Panc1 (cell line): ENCODE results near the gene MPZL3. TPM values are rescaled to one million over a fixed set of nuclear protein-coding genes. Genes with fewer than 3 reads are reported as not detected.

Source experiments
- ATAC-seq: fragments of 200-7000 bp; cut with Tn5 transposase; 2 replicates; pipeline ENCODE4 v1.9.1; 2020; ENCODE audit warnings: mild to moderate bottlenecking, moderate library complexity
- Bru-seq: library from RNA; stranded (reverse); fragments of 400-500 nt; gene quantifications from one replicate; lab custom pipeline; 2021; lab: Mats Ljungman, UMichigan
- BruChase-seq, 2 experiments: library from RNA; stranded (reverse); fragments of 400-500 nt; gene quantifications; one replicate each; lab custom pipeline; 2021; lab: Mats Ljungman, UMichigan
- BruUV-seq: library from RNA; stranded (reverse); fragments of 400-500 nt; replicated peaks from 2 replicates; lab custom pipeline; 2021; lab: Mats Ljungman, UMichigan
- CTCF ChIA-PET: fragments of 300-600 bp; sonication (Branson Sonifier 250); formaldehyde crosslinking; loops from one replicate; lab custom pipeline; 2022; ENCODE audit warnings: antibody characterized with exemption; lab: Charles Lee
- POLR2A ChIA-PET: fragments of 300-600 bp; sonication (Branson Sonifier 250); formaldehyde crosslinking; loops from one replicate; lab custom pipeline; 2022; ENCODE audit warnings: antibody characterized with exemption; lab: Charles Lee
- DNase-seq: peaks from one replicate; pipeline ENCODE4 v3.0.0-alpha.2; 2010; ENCODE audit warnings: low read depth, low spot score
- H3K27ac ChIP-seq: 2 replicates; pipeline ENCODE4 v1.5.1; 2011; ENCODE audit warnings: mild to moderate bottlenecking, low read length, inconsistent platforms
- H3K27me3 ChIP-seq: fragments of 200-500 bp; sonication (Bioruptor generic); 2 replicates; pipeline ENCODE4 v1.6.0; 2014; ENCODE audit warnings: low read length, inconsistent platforms; ENCODE audit not compliant: control insufficient read depth, insufficient read depth
- H3K36me3 ChIP-seq: fragments of 200-500 bp; sonication (Bioruptor generic); 2 replicates; pipeline ENCODE4 v1.5.1; 2014; ENCODE audit warnings: inconsistent platforms, mild to moderate bottlenecking, low read length, moderate library complexity; ENCODE audit not compliant: control insufficient read depth, insufficient read depth
- H3K4me1 ChIP-seq: 2 replicates; pipeline ENCODE4 v1.5.1; 2011; ENCODE audit warnings: inconsistent platforms, mild to moderate bottlenecking, low read length, moderate library complexity; ENCODE audit not compliant: control insufficient read depth, insufficient read depth
- H3K4me3 ChIP-seq, 2 experiments: 2 replicates each; pipeline ENCODE4 v1.5.1; 2011 to 2012; ENCODE audit warnings: low read depth in 2 of 2, low read length in 2 of 2, mild to moderate bottlenecking in 2 of 2, inconsistent platforms in 1 of 2, moderate library complexity in 1 of 2
- H3K9me3 ChIP-seq: fragments of 200-500 bp; sonication (Bioruptor generic); 2 replicates; pipeline ENCODE4 v1.5.1; 2014; ENCODE audit warnings: low read depth, mild to moderate bottlenecking, inconsistent platforms, low read length, moderate library complexity; ENCODE audit not compliant: control insufficient read depth, insufficient read depth
- POLR2AphosphoS5 ChIP-seq: IDR thresholded peaks from 2 replicates; pipeline ENCODE4 v1.6.1; 2012; ENCODE audit warnings: mild to moderate bottlenecking, low read depth, low read length, moderate library complexity
- SIN3A ChIP-seq: IDR thresholded peaks from 2 replicates; pipeline ENCODE4 v1.6.1; 2012; ENCODE audit warnings: low read depth, mild to moderate bottlenecking, low read length, moderate library complexity, borderline replicate concordance; ENCODE audit not compliant: insufficient read depth
- TCF7L2 ChIP-seq: IDR thresholded peaks from 2 replicates; pipeline ENCODE4 v1.6.1; 2011; ENCODE audit warnings: mild to moderate bottlenecking, low read depth, low read length, inconsistent platforms
- in situ Hi-C: cut with HindIII; loops from 2 replicates; pipeline ENCODE4 v1.10.0; 2016; ENCODE audit warnings: low sequenced_read_pairs, low pct_unique_long_range_greater_than_20kb
- intact Hi-C: fragments of 100-400 bp; cut with micrococcal nuclease; formaldehyde crosslinking; loops from one replicate; pipeline ENCODE4 v1.10.0; 2022; ENCODE audit not compliant: unreplicated experiment
- long read RNA-seq: library from polyadenylated mRNA; unstranded; transcript quantifications from one replicate; pipeline ENCODE4 v2.0.0, GENCODE V29; 2021; ENCODE audit not compliant: unreplicated experiment
- polyA plus RNA-seq: library from polyadenylated mRNA; unstranded; fragments of >200 nt; gene quantifications from one replicate; pipeline ENCODE4 v1.2.1, GENCODE V29; 2012; ENCODE audit warnings: missing spikeins; ENCODE audit not compliant: insufficient read length
- total RNA-seq: library from RNA; stranded (reverse); gene quantifications from one replicate; pipeline ENCODE4 v1.2.1, GENCODE V29; 2021; ENCODE audit not compliant: unreplicated experiment
- TF ChIP-seq, protein P1 (sequence below): fragments of 450-650 bp; IDR thresholded peaks from 2 replicates; pipeline ENCODE4 v1.5.1; 2017; ENCODE audit warnings: mild to moderate bottlenecking
- TF ChIP-seq, protein P2 (sequence below), 2 experiments: IDR thresholded peaks; 2 replicates each; pipeline ENCODE4 v1.6.1; 2011 to 2012; ENCODE audit warnings: low read depth in 2 of 2, control low read depth in 1 of 2, low read length in 1 of 2, mild to moderate bottlenecking in 1 of 2, moderate library complexity in 1 of 2; ENCODE audit not compliant: insufficient read depth in 1 of 2

MPZL3 gene, protein sequence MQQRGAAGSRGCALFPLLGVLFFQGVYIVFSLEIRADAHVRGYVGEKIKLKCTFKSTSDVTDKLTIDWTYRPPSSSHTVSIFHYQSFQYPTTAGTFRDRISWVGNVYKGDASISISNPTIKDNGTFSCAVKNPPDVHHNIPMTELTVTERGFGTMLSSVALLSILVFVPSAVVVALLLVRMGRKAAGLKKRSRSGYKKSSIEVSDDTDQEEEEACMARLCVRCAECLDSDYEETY
- 1.0 TPM for total RNA-seq
- 0.38 TPM for polyA plus RNA-seq
- percentile 43 among the genes with signal in this experiment for Bru-seq, nascent RNA
- BruChase-seq, experiment 1, labeled RNA remaining after a 2-hour chase = percentile 42 among the genes with signal in this experiment
- percentile 45 among the genes with signal in this experiment for BruChase-seq, experiment 2, labeled RNA remaining after a 6-hour chase
- long read RNA-seq, partial matches to known transcripts = 0 of 3 reads
- long read RNA-seq, other reads (novel, unspliced or antisense) = 0 of 3 reads

DNA sequence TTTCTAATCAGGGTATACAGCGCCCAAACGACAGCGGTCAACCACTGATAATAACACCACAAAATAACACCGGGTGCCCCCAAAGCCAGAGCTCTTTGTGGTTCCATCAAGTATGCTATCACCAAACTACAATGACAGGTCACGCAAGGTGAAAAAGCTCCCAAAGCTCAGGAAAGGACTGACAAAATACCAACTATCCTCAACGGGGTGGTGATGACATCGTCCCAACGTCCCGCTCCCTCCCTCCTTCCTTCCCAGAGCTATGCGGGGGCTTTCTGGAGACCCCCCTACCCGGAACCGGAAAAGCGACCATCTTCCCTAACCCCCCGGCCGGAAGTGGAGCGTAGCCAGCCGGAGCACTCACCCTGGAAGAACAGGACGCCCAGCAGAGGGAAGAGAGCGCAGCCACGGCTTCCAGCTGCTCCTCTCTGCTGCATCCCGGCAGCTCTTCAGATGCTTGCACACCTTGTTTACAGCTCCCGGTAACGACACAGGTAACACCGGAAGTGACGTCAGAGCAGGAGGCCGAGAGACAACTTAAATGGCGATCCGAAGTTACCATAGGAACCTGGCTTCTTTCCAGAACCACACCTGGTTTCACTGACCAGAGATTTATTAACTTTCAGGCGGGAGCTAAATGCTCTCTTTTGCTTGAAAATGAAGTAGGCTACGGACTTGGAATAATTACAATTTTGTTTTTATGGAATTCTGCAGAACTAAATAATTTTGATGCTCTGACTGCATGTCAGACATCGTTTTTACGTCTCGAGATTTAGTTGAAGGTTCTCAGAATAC lies at the start of gene MPZL3:
Gene MPZL3, minus strand, starts transcription at position 508 of the 795 bp plus-strand sequence. Its CDS starts 71 bp downstream, at position 437.
- BruUV-seq = TSS peak; percentile 85
- CTCF ChIA-PET = no interaction called here
- H3K9me3 ChIP-seq = peaks cover 11% of the 10 kb centered on the region; the same call in 1 of the 2 replicates
- TF ChIP-seq, protein P1, sequence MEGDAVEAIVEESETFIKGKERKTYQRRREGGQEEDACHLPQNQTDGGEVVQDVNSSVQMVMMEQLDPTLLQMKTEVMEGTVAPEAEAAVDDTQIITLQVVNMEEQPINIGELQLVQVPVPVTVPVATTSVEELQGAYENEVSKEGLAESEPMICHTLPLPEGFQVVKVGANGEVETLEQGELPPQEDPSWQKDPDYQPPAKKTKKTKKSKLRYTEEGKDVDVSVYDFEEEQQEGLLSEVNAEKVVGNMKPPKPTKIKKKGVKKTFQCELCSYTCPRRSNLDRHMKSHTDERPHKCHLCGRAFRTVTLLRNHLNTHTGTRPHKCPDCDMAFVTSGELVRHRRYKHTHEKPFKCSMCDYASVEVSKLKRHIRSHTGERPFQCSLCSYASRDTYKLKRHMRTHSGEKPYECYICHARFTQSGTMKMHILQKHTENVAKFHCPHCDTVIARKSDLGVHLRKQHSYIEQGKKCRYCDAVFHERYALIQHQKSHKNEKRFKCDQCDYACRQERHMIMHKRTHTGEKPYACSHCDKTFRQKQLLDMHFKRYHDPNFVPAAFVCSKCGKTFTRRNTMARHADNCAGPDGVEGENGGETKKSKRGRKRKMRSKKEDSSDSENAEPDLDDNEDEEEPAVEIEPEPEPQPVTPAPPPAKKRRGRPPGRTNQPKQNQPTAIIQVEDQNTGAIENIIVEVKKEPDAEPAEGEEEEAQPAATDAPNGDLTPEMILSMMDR = no peak
- TF ChIP-seq POLR2AphosphoS5 (0 out of 2 replicates have a peak, but pooled peaks have one; percentile 25), TCF7L2 (peak; percentile 48; the same call in 1 of the 2 replicates), SIN3A (no peak)
- TF ChIP-seq, protein P2, sequence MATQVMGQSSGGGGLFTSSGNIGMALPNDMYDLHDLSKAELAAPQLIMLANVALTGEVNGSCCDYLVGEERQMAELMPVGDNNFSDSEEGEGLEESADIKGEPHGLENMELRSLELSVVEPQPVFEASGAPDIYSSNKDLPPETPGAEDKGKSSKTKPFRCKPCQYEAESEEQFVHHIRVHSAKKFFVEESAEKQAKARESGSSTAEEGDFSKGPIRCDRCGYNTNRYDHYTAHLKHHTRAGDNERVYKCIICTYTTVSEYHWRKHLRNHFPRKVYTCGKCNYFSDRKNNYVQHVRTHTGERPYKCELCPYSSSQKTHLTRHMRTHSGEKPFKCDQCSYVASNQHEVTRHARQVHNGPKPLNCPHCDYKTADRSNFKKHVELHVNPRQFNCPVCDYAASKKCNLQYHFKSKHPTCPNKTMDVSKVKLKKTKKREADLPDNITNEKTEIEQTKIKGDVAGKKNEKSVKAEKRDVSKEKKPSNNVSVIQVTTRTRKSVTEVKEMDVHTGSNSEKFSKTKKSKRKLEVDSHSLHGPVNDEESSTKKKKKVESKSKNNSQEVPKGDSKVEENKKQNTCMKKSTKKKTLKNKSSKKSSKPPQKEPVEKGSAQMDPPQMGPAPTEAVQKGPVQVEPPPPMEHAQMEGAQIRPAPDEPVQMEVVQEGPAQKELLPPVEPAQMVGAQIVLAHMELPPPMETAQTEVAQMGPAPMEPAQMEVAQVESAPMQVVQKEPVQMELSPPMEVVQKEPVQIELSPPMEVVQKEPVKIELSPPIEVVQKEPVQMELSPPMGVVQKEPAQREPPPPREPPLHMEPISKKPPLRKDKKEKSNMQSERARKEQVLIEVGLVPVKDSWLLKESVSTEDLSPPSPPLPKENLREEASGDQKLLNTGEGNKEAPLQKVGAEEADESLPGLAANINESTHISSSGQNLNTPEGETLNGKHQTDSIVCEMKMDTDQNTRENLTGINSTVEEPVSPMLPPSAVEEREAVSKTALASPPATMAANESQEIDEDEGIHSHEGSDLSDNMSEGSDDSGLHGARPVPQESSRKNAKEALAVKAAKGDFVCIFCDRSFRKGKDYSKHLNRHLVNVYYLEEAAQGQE (IDR thresholded peaks at IDR 0.05; ENCODE audit: insufficient read depth in 1 of 2, low read depth in 2 of 2, low read length in 1 of 2) = no peak
- H3K36me3 ChIP-seq = no peaks in the 10 kb centered on the region
- DNase-seq (no peak), ATAC-seq (peak; percentile 86)
- H3K27ac ChIP-seq = peak within 1 kb of the TSS; percentile 89
- POLR2A ChIA-PET = interaction anchor here (0.5 to 0.6 kb wide), 2 partner anchors 95 to 289 kb away, joined by 3 to 9 read pairs; no protein-coding TSS in a partner anchor
- peaks cover 32% of the 10 kb centered on the region for H3K27me3 ChIP-seq
- peak within 1 kb of the TSS; percentile 77 to 78 for H3K4me3 ChIP-seq
- peaks cover 8% of the 10 kb centered on the region for H3K4me1 ChIP-seq
- intact Hi-C loops (no loop called here), in situ Hi-C loops (no loop called here)

DNA sequence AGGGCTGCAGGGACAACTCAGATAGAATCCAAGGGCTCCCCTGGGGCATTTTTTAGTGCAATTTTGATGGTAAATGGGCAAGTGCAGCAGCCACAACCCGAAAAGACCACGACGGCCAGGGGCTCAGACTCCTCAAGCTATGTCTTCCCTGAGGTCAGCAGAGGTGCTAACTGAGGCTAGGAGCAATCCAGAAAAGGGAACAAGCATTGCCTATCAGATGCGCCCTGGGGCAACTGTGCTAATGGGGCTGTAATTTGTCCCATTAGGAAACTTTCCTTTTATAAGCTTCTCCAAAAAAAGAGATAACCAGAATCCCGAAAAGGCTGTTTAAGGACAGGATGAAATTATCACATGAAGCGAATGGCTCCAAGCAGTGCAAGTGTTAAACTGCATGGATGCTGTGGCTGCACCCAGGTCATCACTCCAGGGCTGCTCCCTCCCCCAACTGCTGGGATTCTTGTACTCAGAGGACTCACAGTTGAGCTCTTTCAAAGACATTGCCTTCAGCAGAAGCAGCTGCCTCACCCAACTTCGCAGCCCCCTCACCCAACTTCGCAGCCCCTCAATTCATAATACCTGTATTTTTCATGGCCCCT lies 49.5 kb upstream of the MPZL3 start:
- Histone ChIP-seq H3K4me1 (0 out of 2 replicates have a peak, but pooled peaks cover 3% of the 10 kb centered on the region), H3K27me3 (peaks cover 10% of the 10 kb centered on the region), H3K36me3 (no peaks in the 10 kb centered on the region), H3K9me3 (no peaks in the 10 kb centered on the region), H3K4me3 (no peak overlapping the region), H3K27ac (no peak overlapping the region)
- ATAC-seq (no peak), DNase-seq (no peak)
- ChIA-PET POLR2A (no interaction called here), CTCF (interaction anchor here (0.6 kb wide), 1 partner anchor 9 kb away, joined by 5 read pairs; no protein-coding TSS in a partner anchor)
- BruUV-seq = no TSS peak
- intact Hi-C loops (no loop called here), in situ Hi-C loops (no loop called here)
- TF ChIP-seq POLR2AphosphoS5 = no peak
- TF ChIP-seq, protein P2 (IDR thresholded peaks at IDR 0.05; ENCODE audit: insufficient read depth in 1 of 2, low read depth in 2 of 2, low read length in 1 of 2) = no peak
- TF ChIP-seq, protein P1 = no peak
- no peak for TF ChIP-seq TCF7L2
- TF ChIP-seq SIN3A = no peak
